ENCODE results near the gene ARFIP2. TPM values are rescaled to one million over a fixed set of nuclear protein-coding genes. Genes with fewer than 3 reads are reported as not detected.
A peak's percentile ranks its signal among the peaks of the same experiment; 100 is the strongest.

Gene ARFIP2
- total RNA-seq, 1 donor from 2014 or later: 60.9 TPM

GRCh38 chr11:6481924-6482275 is 769 bp upstream of the ARFIP2 start:
- H3K27me3 Mint-ChIP-seq: no peaks in the 10 kb centered on the region

DNA sequence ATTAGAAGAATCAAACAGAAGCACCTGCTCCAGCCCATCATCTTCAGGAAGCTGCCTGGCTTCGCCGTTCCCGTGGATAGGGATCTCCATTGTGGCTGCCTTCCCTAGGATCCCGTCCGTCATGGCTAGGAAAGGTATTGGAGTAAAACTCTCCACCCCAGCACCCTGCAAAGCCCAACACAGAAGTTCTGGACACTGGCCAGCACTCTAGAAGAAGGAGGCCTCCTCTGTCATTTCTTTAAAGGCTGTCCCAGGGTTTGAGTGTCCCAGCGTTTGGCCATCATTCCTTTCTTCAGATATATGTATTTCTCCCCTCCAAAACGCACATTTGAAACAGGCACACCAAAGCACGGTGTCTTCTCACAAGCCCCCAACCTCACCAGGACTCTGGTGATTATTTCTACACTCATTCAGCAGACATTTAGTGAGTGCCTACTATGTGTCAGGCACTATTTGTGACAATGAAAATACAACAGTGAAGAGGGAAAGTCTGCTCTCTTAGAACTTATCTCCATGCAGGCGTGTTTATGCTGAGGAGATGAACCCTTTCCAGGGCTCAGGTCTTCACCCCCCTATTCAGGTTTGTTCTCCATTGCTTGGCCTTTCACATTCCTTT is 724 bp downstream of the ARFIP2 start:
- TF ChIP-seq, protein P1, sequence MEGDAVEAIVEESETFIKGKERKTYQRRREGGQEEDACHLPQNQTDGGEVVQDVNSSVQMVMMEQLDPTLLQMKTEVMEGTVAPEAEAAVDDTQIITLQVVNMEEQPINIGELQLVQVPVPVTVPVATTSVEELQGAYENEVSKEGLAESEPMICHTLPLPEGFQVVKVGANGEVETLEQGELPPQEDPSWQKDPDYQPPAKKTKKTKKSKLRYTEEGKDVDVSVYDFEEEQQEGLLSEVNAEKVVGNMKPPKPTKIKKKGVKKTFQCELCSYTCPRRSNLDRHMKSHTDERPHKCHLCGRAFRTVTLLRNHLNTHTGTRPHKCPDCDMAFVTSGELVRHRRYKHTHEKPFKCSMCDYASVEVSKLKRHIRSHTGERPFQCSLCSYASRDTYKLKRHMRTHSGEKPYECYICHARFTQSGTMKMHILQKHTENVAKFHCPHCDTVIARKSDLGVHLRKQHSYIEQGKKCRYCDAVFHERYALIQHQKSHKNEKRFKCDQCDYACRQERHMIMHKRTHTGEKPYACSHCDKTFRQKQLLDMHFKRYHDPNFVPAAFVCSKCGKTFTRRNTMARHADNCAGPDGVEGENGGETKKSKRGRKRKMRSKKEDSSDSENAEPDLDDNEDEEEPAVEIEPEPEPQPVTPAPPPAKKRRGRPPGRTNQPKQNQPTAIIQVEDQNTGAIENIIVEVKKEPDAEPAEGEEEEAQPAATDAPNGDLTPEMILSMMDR (conservative IDR thresholded peaks at IDR 0.05): no peak
- Mint-ChIP-seq H3K27ac (peak overlapping the region; percentile 99), H3K27me3 (no peaks in the 10 kb centered on the region), H3K36me3 (peaks cover 25% of the 10 kb centered on the region), H3K9me3 (no peaks in the 10 kb centered on the region), H3K4me3 (peak overlapping the region; percentile 98), H3K4me1 (ENCODE audit: unreplicated experiment) (peaks cover 27% of the 10 kb centered on the region)
- DNase-seq (ENCODE audit: extremely low spot score, unreplicated experiment): no peak

More at GRCh38 chr11:6481924-6482275, 769 bp upstream of the ARFIP2 start:
- peaks cover 25% of the 10 kb centered on the region for H3K36me3 Mint-ChIP-seq
- DNase-seq (ENCODE audit: extremely low spot score, unreplicated experiment): no peak
- peaks cover 23% of the 10 kb centered on the region for H3K4me1 Mint-ChIP-seq (ENCODE audit: unreplicated experiment)
- peak overlapping the region; percentile 98 for H3K4me3 Mint-ChIP-seq
- H3K9me3 Mint-ChIP-seq: no peaks in the 10 kb centered on the region
- TF ChIP-seq, protein P1 (conservative IDR thresholded peaks at IDR 0.05): no peak
- peak overlapping the region; percentile 99 for H3K27ac Mint-ChIP-seq

DNA sequence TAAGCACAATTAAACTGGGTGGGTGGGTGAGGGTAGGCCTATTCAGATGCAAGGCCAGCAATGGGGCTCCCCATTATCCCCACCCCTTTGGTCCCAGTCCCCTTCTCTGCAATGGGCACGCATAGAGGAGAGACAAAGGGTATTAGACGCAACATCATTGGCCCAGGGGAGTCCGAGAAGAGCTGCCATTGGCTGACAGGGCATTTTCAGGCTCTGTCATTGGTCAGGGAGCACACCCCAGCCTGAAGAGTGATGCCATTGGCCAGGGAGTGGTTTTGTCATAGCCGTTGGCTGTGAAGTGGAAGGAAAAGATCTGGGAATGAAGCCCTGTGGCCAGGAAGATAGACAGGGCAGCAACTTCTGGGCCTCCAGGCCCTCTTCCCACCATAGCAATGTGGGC is 4.6 kb downstream of the ARFIP2 start:
- H3K9me3 Mint-ChIP-seq: no peaks in the 10 kb centered on the region
- peaks cover 29% of the 10 kb centered on the region for H3K4me1 Mint-ChIP-seq (ENCODE audit: unreplicated experiment)
- no peak for DNase-seq (ENCODE audit: extremely low spot score, unreplicated experiment)
- H3K36me3 Mint-ChIP-seq: peaks cover 10% of the 10 kb centered on the region
- no peaks in the 10 kb centered on the region for H3K27me3 Mint-ChIP-seq
- H3K4me3 Mint-ChIP-seq: no peak overlapping the region
- peak overlapping the region; percentile 72 for H3K27ac Mint-ChIP-seq
- TF ChIP-seq, protein P1 (conservative IDR thresholded peaks at IDR 0.05): no peak

DNA sequence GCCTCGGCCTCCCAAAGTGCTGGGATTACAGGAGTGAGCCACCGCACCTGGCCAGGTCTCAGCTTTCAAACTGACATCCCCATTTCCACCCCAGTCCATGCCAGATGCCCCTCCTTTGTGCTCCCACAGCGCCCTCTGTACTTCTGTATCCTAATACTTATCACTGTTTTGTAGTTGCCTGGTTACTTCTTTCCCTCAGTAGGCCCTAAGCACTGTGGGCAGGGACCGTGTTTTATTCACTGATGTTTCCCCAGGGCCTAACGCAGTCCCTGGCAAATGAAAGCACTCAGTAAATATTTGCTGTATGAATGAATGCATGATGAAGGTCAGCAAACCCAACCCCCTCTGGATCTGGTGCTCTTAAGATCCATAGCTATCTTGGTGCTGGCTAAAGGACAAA is 5.2 kb downstream of the ARFIP2 start:
- peak overlapping the region; percentile 85 for H3K27ac Mint-ChIP-seq
- peaks cover 32% of the 10 kb centered on the region for H3K4me1 Mint-ChIP-seq (ENCODE audit: unreplicated experiment)
- H3K9me3 Mint-ChIP-seq: no peaks in the 10 kb centered on the region
- H3K36me3 Mint-ChIP-seq: peaks cover 6% of the 10 kb centered on the region
- H3K27me3 Mint-ChIP-seq: no peaks in the 10 kb centered on the region
- DNase-seq (ENCODE audit: extremely low spot score, unreplicated experiment): no peak
- H3K4me3 Mint-ChIP-seq: peak overlapping the region; percentile 70
- TF ChIP-seq, protein P1 (conservative IDR thresholded peaks at IDR 0.05): no peak

GRCh38 chr11:6474806-6475500 is 6.2 kb downstream of the ARFIP2 start:
- no peak for DNase-seq (ENCODE audit: extremely low spot score, unreplicated experiment)
- peaks cover 24% of the 10 kb centered on the region for H3K4me1 Mint-ChIP-seq (ENCODE audit: unreplicated experiment)

More at GRCh38 chr11:6474806-6475500, 6.2 kb downstream of the ARFIP2 start:
- H3K36me3 Mint-ChIP-seq: peaks cover 6% of the 10 kb centered on the region
- peak overlapping the region; percentile 85 for H3K27ac Mint-ChIP-seq
- H3K9me3 Mint-ChIP-seq: no peaks in the 10 kb centered on the region
- peak overlapping the region; percentile 90 for H3K4me3 Mint-ChIP-seq
- no peaks in the 10 kb centered on the region for H3K27me3 Mint-ChIP-seq
- TF ChIP-seq, protein P1 (conservative IDR thresholded peaks at IDR 0.05): no peak

Measured in type B pancreatic cell (in vitro differentiated cells).